Globus pallidus (tissue), 1 donor: ENCODE measurements around the gene TCF3.
"Not testable (repeated sequence)": the region's sequence is repeated elsewhere in the genome, so short reads cannot be mapped to it uniquely, and the experiment has no call there.

Experiments used
- DNase-seq: peaks from one replicate; pipeline ENCODE4 v3.0.0-alpha.2; 2015; ENCODE audit warnings: low spot score

The TCF3 gene

GRCh38 chr19:1672769-1673644 lies 20.6 kb upstream of the TCF3 start:
- DNase-seq: no peak

- no peak for DNase-seq
Observed at GRCh38 chr19:1672038-1672768, 19.8 kb upstream of the TCF3 start.

GRCh38 chr19:1671716-1672037 lies 19.3 kb upstream of the TCF3 start:
- no peak for DNase-seq

GRCh38 chr19:1670747-1671146 lies 18.3 kb upstream of the TCF3 start:
- not testable (repeated sequence) for DNase-seq

- no peak for DNase-seq
Observed at GRCh38 chr19:1668486-1669270, 16.3 kb upstream of the TCF3 start.

GRCh38 chr19:1668048-1668485 lies 15.7 kb upstream of the TCF3 start:
- no peak for DNase-seq

GRCh38 chr19:1665565-1666047 lies 13.2 kb upstream of the TCF3 start:
- DNase-seq: no peak

- DNase-seq: no peak
Observed at GRCh38 chr19:1663852-1664251, 11.4 kb upstream of the TCF3 start.

- DNase-seq: not testable (repeated sequence)
Observed at GRCh38 chr19:1663227-1663626, 10.8 kb upstream of the TCF3 start.

- DNase-seq: no peak
Observed at GRCh38 chr19:1661995-1662394, 9.6 kb upstream of the TCF3 start.

GRCh38 chr19:1659084-1659427 lies 6.6 kb upstream of the TCF3 start:
- no peak for DNase-seq

GRCh38 chr19:1658150-1659083 lies 6.0 kb upstream of the TCF3 start:
- no peak for DNase-seq

- no peak for DNase-seq
Observed at GRCh38 chr19:1657746-1658145, 5.3 kb upstream of the TCF3 start.

GRCh38 chr19:1656988-1657536 lies 4.6 kb upstream of the TCF3 start:
- no peak for DNase-seq

- no peak for DNase-seq
Observed at GRCh38 chr19:1655987-1656608, 3.7 kb upstream of the TCF3 start.

GRCh38 chr19:1655131-1655981 lies 2.9 kb upstream of the TCF3 start:
- DNase-seq: no peak

- no peak for DNase-seq
Observed at GRCh38 chr19:1654178-1654792, 1.9 kb upstream of the TCF3 start.

- no peak for DNase-seq
Observed at GRCh38 chr19:1653300-1653628, 849 bp upstream of the TCF3 start.

GRCh38 chr19:1651568-1652291 lies 685 bp downstream of the TCF3 start:
- no peak for DNase-seq
